Esophagus mucosa (tissue), 1 donor: ENCODE results near the gene C6orf163. TPM values are rescaled to one million over a fixed set of nuclear protein-coding genes. Genes with fewer than 3 reads are reported as not detected.

Source experiments
- ATAC-seq: fragments of 200-7000 bp; cut with Tn5 transposase; one replicate; pipeline ENCODE4 v1.9.1; 2020
- total RNA-seq: library from RNA; stranded (reverse); gene quantifications from one replicate; pipeline ENCODE4 v1.2.4, GENCODE V29; 2023
- donor health status: DM: yes; HTN: yes; CAD: no.

Gene C6orf163
- total RNA-seq, 1 donor from 2014 or later: 1.1 TPM

GRCh38 chr6:87357479-87358196, 13.0 kb downstream of the C6orf163 start:
- ATAC-seq: no peak

GRCh38 chr6:87364602-87365252, 20.1 kb downstream of the C6orf163 start:
- ATAC-seq: no peak

- ATAC-seq: no peak
Measured at GRCh38 chr6:87366072-87366827, 21.6 kb downstream of the C6orf163 start.

DNA sequence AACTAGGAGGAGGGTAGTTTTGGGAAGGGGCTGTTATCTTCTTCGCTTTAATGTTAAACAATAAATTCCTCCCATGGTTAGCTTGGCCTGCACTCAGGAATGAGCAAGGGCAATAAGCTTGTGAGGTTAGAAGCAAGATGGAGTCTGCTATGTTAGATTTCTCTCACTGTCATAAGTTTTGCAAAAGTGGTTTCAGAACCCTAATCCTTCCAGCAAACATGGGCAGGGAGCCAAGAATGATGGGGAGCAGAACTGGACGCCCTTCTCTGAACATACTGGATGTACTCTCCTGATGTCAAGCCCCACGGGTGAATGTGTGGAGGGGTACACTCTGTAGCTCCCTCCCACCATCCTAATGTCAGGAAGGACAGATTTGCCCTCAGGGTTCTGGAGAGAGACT, 22.3 kb downstream of the C6orf163 start:
- ATAC-seq: no peak

GRCh38 chr6:87373377-87373776, 28.8 kb downstream of the C6orf163 start:
- no peak for ATAC-seq

GRCh38 chr6:87375315-87375714, 30.7 kb downstream of the C6orf163 start:
- ATAC-seq: no peak

DNA sequence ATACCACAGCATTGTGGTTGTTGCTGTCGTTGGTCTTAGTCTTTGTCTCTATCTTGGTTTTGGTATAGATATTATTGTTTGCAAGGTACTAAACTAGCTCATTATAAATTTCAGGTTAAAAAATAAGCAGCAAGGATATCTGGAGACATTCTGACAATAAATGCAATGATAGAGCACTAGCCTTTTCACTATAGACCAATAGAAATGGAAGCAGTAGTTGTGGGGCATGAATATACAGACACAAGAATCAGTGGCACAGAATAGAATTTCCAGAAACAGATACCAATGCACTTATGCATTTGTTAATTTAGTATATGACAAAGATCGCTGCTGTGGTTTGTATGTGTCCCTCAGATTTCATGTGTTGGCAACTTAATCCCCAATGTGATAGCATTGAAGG, 32.0 kb downstream of the C6orf163 start:
- no peak for ATAC-seq

DNA sequence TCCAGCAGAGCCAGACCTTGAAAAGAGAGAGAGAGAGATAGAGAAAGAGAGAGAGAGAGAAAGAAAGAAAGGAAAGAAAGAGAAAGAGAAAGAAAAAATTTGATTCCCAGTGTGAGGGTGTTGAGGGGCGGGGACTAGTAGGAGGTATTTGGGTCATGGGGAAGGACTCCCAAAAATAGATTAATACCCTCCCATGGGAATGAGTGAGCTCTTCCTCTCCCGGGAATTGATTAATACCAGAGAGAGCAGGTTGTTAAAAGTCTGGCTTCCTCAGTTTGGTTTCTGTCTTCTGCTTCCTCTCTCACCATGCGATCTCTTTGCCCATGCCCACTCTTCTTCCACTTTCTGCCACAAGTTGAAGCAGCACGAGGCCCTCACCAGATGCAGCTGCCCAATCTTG, 34.3 kb downstream of the C6orf163 start:
- no peak for ATAC-seq

DNA sequence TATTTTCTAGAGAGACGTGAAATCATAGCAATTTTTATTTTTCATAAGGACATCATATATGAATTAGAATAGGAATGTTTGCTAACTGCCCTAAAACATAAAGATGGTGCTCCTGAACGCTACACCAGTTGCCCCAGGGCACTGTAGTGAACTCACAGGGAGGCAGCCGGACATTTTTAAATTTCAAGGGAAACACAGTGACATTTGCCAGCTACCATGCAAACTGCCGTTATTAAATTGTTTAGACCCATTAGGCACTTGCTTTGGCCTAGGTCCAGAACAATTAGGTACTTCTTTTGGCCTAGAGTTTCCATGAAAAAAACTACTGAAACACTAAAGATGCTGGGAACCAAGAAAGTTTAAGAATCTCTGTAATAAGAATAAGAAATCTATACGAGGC, 38.2 kb downstream of the C6orf163 start:
- ATAC-seq: no peak

- no peak for ATAC-seq
Measured at GRCh38 chr6:87384038-87384437, 39.4 kb downstream of the C6orf163 start.

DNA sequence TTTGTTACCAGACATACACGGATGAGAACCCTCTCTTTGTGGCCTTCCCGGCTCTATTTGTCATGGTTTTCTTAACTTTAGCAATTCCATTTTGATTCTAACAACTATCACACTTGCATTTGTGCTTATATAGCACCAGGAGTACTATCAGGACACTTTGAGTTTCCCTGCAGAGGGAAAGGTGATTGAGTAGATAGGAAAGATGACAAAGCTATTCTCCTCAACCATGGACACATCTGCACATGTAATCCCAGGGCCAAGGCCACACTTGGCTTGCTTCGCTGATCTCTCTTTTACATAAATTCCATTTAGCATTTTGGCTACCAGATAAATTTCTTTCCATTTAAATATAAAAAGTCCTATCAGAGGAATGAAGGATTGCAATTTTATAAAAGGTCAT, 39.8 kb downstream of the C6orf163 start:
- no peak for ATAC-seq

- ATAC-seq: peak; percentile 43
Measured at GRCh38 chr6:87391334-87391733, 46.7 kb downstream of the C6orf163 start.

DNA sequence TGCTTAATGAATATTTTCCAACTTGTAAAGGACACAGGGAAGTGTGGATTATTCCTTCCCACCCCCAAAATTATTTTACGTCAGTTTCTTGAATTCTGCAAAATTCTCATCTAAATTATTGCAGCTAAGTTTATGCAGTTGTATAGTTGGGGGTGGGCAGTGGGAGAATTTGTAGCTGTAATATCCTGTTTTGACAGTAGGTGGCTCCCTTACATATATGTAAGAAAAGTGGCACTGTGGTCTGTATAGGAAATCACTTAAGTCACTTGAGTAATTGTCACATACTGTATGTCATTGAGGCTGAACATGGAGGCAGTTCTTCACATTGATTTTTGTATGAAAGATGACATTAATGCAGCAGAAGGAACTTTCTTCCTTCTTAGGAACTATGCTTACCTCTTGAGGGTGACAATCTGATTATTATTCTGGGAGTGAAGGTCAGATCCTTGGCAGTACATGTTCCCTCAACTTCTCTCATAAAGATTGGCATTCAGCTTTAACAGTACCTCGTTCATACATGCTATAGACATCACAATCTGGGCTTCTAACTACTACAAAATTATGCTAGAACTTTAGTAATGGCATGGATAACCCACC, 48.5 kb downstream of the C6orf163 start:
- ATAC-seq: peak; percentile 90

DNA sequence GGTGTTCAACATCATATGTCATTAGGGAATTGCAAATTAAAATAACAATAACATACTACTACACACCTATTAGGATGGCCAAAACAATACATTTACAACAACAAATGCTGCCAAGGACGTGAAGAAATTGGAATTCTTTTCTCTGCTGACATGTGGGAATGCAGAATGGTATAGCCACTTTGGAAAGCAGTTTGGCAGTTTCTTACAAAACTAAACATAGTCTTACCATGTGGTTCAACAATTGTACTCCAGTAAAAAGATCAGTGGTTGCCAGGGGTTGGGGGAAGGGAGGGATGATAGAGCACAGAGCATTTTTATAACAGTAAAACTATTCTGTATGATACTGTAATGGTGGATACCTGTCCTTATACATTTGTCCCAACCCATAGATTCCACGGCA, 50.8 kb downstream of the C6orf163 start:
- ATAC-seq: no peak

DNA sequence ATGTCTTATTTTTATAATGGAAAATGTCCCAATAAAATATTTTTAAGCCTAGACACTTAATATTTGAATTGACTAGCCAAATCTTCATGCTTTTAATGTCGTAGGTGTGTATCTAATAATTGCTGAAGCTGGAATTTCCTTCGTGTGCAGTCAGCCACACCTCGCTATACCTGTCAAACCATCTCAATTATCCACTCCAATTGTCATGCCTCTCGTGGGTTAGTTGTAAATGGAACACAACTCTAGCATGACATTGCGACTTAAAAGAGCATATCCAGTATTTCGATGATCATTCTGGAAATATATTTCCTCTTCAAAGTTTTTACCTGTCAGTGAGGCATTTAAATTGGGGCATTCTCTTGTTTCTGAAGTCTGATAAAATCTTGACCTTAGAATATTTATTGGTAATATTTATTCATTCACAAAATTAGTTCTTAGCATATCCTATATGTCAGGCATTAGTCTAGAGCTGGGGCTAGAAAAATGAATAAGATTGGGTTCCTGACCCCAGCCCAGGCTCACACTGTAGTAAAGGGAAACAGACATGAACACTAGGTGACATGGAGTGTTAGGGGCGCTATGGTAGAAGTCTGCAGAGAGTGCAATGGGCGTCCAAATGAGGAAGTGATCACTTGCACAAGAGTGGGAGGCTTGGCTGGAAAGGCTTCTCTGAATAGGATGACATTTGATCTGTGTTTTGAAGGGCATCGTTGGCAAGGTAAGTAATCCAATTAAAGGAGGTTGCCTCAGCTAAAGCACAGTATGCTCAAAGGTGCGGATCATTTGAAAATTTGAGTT, 52.2 kb downstream of the C6orf163 start:
- no peak for ATAC-seq

DNA sequence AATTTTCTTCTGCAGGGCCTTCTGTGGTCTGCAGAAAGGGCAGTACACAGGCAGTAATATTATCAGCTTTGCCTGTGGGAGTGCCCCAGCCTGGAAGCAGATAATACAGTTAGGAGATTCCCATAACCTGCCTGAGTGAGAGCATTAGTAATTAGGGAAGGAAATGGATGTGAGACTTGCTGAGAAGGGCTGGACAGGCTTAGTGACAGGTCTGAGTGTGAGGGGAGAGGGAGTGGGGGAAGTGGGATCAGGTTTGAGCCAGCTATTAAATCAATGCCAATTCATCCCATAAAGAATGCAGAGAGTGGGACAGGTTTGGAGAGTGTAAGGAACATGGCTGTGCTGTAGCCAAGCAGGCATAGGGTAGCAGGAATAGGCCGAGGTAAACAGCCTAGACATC, 53.0 kb downstream of the C6orf163 start:
- no peak for ATAC-seq

DNA sequence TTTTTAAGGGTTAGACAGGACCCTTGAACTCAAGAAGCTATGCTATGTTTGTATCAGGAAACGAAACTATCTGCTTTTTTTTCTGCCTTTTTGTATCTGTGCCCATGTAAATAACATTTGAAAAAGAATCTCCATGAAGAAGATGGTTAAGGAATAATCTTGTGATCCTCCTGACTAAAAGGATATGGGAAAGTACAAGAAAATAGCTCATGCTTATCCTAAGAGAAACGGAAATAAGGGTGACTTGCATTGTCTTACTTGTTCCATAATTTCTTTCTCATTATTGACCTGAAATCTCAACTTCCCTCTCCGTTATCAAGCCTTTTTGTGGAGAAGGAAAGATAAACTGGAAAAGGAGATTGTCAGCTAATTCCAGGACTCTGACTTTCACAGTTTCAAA, 57.2 kb downstream of the C6orf163 start:
- ATAC-seq: no peak

DNA sequence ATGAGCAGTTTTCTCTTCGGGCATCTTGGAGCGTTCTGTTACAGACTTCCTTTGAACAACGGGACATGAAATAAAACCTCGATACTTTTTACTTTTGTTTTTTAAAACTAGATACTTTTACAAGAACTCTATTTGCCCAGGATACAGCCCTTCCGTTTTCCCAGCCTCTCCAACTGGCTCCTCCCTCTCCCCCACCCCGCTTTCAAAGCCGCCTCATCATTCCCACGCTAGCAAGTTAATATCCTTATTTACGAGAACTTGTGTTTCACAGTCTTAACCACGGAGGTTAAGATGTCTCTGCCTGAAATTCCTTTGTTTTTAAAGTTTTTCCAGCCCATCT, 62.9 kb downstream of the C6orf163 start:
- ATAC-seq: peak; percentile 19

- ATAC-seq: peak; percentile 93
Measured at GRCh38 chr6:87407901-87408720, 63.5 kb downstream of the C6orf163 start, which contains the start of gene CFAP206. Gene CFAP206, plus strand, starts transcription at chr6:87407972. Its CDS starts 1,868 bp downstream, at chr6:87409840.

DNA sequence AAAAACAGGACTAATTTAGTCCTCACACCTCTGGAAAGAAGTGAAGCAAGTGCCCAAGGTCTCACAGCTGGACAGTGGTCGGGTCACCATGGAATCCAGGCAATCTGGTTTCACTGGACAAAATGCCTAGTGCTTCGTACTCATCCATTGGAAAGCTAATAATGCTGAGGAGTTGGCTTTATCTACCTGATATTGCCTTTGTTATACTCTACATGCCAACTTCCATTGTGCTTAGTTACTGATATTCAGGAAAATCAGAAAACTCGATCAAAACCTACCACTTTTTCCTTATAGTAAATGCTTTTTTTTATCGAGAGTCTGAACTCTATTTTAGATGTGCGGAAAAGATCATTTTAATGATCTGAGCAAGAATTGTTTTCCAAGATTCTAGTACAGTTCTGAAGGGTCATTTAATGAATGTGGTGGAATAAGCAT, 64.1 kb downstream of the C6orf163 start:
- no peak for ATAC-seq
